HG03097 (cell line): ENCODE measurements around the gene BCKDHA.
"Not testable (repeated sequence)": the region's sequence is repeated elsewhere in the genome, so short reads cannot be mapped to it uniquely, and the experiment has no call there.

Source experiments
- ATAC-seq: cut with Tn5 transposase; IDR thresholded peaks from one replicate; pipeline ENCODE4 v1.9.1; 2021; ENCODE audit not compliant: unreplicated experiment, low FRiP score

BCKDHA gene

GRCh38 chr19:41422955-41423354, 25.3 kb downstream of the BCKDHA start:
- ATAC-seq = no peak

GRCh38 chr19:41424335-41425173, 26.9 kb downstream of the BCKDHA start:
- no peak for ATAC-seq

- no peak for ATAC-seq
These were observed 27.8 kb downstream of the BCKDHA start for GRCh38 chr19:41425174-41426115.

GRCh38 chr19:41426116-41426841, 28.7 kb downstream of the BCKDHA start:
- ATAC-seq = no peak

GRCh38 chr19:41426952-41427646, 29.5 kb downstream of the BCKDHA start, which contains the start of gene B3GNT8:
Gene B3GNT8 (minus strand): TSS chr19:41427374. CDS start chr19:41426778, 596 bp downstream.
- no peak for ATAC-seq

- ATAC-seq = no peak
These were observed 30.2 kb downstream of the BCKDHA start for GRCh38 chr19:41427647-41428480.

GRCh38 chr19:41428481-41428859, 30.9 kb downstream of the BCKDHA start:
- ATAC-seq = no peak

GRCh38 chr19:41430922-41431321, 33.3 kb downstream of the BCKDHA start:
- no peak for ATAC-seq

GRCh38 chr19:41431426-41432386, 34.1 kb downstream of the BCKDHA start:
- ATAC-seq = no peak

- ATAC-seq = no peak
These were observed 35.6 kb downstream of the BCKDHA start for GRCh38 chr19:41433171-41433570.

GRCh38 chr19:41434450-41434849, 36.8 kb downstream of the BCKDHA start:
- ATAC-seq = no peak

GRCh38 chr19:41435376-41435775, 37.8 kb downstream of the BCKDHA start:
- not testable (repeated sequence) for ATAC-seq

GRCh38 chr19:41435936-41436673, 38.5 kb downstream of the BCKDHA start:
- ATAC-seq = no peak

GRCh38 chr19:41436674-41436951, 39.0 kb downstream of the BCKDHA start:
- no peak for ATAC-seq

- ATAC-seq = no peak
These were observed 40.4 kb downstream of the BCKDHA start for GRCh38 chr19:41437944-41438574.

GRCh38 chr19:41439441-41440222, 42.0 kb downstream of the BCKDHA start, which contains the start of gene DMAC2:
Gene DMAC2 (minus strand): TSS chr19:41439912. CDS start chr19:41439899, 13 bp downstream.
- ATAC-seq = peak; percentile 88
